DMS 273 (cell line): ENCODE measurements around the gene TRPC4AP.
"Not testable (repeated sequence)": the region's sequence is repeated elsewhere in the genome, so short reads cannot be mapped to it uniquely, and the experiment has no call there.

Experiments used
- DNase-seq: peaks from one replicate; lab custom pipeline; 2025; ENCODE audit not compliant: unreplicated experiment; lab: John Stamatoyannopoulos, UW

Gene TRPC4AP, protein sequence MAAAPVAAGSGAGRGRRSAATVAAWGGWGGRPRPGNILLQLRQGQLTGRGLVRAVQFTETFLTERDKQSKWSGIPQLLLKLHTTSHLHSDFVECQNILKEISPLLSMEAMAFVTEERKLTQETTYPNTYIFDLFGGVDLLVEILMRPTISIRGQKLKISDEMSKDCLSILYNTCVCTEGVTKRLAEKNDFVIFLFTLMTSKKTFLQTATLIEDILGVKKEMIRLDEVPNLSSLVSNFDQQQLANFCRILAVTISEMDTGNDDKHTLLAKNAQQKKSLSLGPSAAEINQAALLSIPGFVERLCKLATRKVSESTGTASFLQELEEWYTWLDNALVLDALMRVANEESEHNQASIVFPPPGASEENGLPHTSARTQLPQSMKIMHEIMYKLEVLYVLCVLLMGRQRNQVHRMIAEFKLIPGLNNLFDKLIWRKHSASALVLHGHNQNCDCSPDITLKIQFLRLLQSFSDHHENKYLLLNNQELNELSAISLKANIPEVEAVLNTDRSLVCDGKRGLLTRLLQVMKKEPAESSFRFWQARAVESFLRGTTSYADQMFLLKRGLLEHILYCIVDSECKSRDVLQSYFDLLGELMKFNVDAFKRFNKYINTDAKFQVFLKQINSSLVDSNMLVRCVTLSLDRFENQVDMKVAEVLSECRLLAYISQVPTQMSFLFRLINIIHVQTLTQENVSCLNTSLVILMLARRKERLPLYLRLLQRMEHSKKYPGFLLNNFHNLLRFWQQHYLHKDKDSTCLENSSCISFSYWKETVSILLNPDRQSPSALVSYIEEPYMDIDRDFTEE

GRCh38 chr20:35092524-35093266 lies at the start of gene TRPC4AP:
Gene TRPC4AP (minus strand): TSS chr20:35092807. CDS start chr20:35092781, 26 bp downstream.
- DNase-seq = peak; percentile 97

GRCh38 chr20:35135867-35136586 lies 43.4 kb upstream of the TRPC4AP start:
- no peak for DNase-seq

DNA sequence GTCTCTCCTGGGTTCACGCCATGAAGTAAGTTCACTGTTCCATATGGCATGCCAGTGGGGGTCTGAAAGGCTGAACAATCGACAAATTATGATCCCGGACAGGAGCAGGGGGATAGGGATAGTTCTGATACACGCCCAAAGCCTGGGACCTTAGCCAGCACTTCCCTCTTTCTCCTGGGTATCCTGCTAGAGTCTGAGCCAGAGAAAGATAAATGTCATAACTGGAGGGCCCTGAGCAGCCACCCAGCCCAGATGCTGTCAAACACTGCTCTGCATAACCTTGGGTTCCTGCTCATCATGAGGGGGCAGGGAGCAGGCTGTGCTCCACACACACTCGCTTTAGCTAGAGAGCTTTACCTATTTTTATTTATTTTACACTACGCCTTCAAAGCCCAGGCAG lies 42.3 kb upstream of the TRPC4AP start:
- DNase-seq = no peak

DNA sequence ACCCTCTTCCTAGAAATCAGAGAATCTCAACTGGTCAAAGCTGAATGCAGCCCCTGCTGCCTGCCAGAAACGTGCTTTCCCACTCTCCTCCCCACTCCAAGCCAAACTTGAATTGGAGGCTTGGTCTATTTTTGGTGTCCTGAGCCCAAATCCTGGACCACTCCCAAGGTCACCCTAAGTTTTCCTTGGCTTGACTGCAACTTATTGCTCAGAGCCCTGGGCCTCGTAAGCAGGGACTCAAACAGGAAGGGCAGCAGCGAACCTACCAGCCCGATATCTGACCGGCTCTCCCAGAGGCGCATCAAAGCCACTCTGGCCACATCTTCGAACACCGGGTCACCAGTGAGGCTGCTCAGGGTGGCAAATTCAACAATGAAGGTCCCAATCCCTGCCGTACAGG lies 41.9 kb upstream of the TRPC4AP start:
- no peak for DNase-seq

DNA sequence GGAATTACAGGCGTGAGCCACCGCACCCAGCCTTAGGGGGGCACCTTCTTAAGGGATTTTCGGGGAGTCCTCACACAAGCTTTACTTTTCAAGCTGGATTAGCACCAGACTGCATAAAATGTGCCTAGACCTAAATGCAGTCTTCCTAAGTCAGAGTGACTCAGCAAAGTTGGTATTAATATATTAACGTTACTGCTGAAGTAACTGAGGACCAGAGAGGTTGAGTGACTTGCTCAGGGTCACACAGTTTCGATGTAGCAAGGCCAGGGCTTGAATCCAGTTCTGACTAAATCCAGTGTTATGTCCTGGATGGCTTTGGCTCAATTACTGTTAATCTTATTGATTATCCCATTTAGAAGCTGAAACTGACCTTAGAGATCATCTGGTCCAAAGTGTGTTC lies 41.1 kb upstream of the TRPC4AP start:
- DNase-seq = no peak

GRCh38 chr20:35133031-35133430 lies 40.4 kb upstream of the TRPC4AP start:
- DNase-seq = no peak

DNA sequence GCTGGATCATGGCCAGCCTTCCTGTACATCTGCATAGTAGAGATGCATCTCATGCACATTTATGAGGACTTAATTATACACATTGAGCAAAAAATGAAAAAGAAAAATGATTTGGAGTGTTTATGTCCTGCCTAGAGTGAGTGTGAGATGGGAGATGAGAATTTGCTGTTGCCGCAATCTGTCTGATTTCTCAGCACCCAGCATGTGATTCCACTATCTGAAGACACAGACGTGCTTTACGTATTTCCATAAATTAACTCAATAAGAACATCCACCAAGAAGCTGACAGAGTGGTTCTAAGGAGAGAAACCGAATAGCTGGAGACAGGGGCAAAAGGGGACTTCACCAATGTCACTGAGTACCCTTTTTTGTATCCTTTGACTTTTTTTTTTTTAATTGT lies 39.3 kb upstream of the TRPC4AP start:
- no peak for DNase-seq

DNA sequence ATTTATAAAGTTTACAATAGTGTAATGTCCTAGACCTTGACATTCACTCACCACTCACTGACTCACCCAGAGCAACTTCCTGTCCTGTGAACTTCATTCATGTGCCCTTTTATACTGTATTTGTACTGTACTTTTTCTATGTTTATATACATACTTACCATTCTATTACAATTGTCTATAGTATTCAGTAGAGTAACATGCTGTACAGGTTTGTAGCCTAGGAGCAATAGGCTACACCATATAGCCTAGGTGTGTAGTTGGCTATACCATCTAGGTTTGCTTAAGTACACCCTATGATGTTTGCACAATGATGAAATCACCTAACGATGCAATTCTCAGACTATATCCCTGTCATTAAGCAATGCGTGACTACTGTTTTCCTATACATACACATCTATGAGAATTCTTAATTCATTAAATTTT lies 37.1 kb upstream of the TRPC4AP start:
- DNase-seq = no peak

- DNase-seq = no peak
Measured at GRCh38 chr20:35125753-35126152, 33.1 kb upstream of the TRPC4AP start.

DNA sequence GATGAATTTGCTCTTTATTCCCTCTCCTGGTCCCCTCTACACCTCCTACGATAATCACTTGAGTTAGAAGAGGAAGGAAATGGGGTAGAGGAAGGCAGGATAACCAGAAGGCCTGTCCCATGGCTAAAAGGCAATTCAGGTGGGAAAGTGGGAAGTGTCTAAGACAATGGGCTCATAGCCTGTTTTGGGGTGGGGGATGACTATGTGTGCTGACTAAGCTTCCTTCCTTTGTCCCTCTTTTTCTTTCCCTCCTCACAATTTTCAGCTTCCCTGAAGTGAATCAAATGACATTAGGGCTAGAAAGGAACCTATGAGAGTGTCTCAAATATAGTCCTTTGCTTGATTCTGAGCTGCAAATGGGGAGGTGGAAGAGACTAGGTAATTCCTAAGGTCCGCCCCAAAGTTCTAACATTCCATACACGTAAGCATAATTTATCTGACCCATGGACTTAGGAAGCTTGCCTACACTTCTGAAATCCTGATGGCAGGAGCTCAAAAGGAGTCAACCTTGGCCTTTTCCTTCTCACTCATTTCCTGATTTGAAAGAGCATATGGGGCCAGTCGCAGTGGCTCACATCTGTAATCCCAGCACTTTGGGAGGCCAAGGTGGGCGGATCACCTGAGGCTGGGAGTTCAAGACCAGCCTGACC lies 30.3 kb upstream of the TRPC4AP start:
- no peak for DNase-seq

DNA sequence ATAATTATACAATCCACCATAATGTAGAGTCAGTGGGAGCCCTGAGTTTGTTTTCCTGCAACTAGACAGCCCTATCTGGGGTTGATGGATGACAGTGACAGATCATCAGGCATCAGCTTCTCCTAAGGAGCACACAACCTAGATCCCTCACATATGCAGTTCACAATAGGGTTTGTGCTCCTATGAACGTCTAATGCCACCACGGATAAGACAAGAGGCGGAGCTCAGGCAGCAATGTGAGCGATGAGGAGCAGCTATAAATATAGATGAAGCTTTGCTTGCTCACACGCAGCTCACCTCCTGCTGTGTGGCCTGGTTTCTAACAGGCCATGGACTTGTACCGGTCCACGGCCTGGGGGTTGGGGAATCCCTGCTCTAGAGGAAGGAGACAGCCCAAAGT lies 28.6 kb upstream of the TRPC4AP start:
- DNase-seq = no peak

DNA sequence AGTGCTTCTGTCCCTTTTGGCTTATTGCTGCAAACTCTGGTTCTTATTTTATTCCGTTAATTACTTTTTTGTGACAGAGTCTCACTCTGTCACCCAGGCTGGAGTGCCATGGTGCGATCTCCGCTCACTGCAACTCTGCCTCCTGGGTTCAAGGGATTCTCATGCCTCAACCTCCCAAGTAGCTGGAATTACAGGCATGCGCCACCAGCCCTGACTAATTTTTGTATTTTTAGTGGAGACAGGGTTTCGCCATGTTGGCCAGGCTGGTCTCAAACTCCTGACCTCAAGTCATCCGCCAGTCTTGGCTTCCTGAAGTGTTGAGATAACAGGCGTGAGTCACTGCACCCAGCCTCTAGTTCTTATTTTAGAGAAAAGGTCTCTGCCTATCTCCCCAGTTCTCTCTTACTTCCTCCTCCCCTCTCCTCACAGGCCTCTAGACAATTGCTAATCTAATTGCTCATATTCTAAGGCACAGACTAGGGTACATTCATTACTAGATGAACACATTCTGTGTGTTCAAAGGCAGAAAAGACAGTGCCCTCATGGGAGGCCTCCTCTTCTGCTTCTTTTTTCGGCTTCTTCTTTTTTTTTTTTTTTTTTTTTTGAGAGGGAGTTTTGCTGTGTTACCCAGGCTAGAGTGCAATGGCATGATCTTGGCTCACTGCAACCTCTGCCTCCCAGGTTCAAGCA lies 27.6 kb upstream of the TRPC4AP start:
- DNase-seq = no peak

GRCh38 chr20:35117629-35118028 lies 25.0 kb upstream of the TRPC4AP start:
- no peak for DNase-seq

GRCh38 chr20:35117196-35117595 lies 24.6 kb upstream of the TRPC4AP start:
- no peak for DNase-seq

- DNase-seq = peak; percentile 9
Measured at GRCh38 chr20:35116258-35116657, 23.7 kb upstream of the TRPC4AP start.

DNA sequence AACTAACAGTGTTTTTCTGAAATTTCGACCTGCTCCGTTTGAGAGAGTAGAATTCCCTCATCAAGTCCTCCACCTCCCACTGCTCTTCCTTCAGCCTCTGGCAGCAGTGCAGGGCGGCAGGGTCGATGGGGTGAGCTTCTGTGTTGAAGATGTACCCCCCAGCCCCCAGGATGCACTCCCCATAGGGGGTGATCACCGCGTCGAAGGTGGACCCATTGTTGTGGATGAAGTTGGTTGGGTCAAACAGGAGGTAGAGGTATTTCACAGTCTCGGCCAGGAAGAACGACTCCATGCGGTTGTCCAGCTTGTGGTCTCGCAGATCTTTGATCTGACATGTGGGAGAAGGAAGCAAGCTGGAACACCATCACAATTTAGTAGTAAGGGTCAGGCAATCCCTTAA lies 23.0 kb upstream of the TRPC4AP start:
- DNase-seq = no peak

GRCh38 chr20:35112276-35112675 lies 19.7 kb upstream of the TRPC4AP start:
- DNase-seq = not testable (repeated sequence)

DNA sequence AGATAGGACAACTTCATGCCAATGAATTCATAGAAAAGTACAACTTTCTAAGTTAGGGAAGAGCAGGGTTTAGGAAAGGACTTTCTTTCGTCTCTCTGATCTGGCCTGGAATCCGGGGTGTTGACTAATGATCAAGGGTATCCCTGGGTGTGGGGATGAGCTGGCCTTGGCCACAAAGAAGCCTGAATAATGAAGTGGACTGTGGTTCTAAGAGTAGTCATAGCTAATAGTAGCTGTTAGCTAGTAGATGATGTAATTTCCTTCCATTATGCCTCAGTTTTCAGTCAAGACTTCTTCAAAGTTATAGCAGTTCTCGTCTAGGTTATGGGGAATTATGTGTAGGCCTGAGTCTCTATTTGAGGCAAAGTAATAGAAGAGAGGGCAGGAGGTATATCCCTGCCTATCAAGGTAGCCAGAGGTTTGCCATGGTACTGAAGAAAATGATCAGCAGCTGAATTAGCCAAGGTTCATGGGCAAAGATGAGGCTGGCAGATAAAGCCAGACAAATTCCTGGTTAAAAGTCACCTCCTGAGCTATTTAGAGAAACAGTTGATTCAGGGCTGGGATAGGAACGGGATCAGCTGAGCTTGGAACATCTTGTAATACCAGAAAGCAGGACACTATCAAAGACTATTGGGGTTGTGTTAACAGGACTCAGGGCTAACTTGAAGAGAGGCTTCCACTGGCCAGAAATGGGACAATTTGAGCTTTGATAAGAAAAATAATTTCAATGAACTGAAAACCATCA lies 18.7 kb upstream of the TRPC4AP start:
- no peak for DNase-seq

- DNase-seq = no peak
Measured at GRCh38 chr20:35108921-35109320, 16.3 kb upstream of the TRPC4AP start.
